Measurements from ENCODE around the gene KCNG2.

Gene KCNG2

GRCh38 chr18:79928563-79928960 lies 130.8 kb downstream of the KCNG2 start:
- no peak for DNase-seq

DNA sequence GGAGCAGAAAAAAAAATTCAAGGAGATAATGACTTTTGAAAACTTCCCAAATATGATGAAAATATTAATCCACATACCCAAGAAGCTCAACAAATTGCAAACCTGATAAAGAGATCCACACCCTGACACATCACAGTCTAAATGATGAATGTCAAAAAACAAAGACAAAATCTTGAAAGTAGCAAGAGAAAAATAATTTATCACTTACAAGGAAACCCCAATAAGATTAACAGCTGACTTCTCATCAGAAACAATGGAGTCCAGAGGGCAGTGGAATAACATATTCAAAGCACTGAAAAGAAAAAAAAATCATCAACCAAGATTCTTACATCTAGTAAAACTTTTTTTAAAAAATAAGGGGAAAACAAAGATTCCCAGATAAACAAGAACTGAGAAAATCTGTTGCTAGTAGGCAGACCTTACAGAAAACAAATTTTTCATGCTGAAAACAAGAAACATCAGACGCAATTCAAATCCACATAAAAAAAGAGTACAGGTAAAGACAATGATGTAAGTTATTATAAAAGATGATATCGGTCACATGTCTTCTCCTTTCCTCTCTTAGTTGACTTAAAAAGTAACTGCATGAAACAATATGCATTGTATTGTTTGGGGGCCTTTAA lies 132.4 kb downstream of the KCNG2 start:
- no peak for DNase-seq

DNA sequence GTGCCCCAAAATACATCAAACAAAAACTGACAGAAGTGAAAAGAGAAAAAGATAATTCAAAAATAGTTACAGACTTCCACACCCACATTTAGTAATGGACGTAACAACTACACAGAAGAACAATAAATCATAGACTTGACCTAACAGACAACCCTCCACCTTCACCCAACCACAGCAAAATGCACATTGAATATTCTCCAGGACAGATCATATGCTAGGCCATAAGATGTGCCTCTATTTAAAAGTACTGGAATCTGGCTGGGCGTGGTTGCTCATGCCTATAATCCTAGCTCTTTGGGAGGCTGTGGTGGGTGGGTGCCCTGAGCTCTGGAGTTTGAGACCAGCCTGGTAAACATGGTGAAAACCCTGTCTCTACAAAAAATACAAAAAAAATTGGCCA lies 133.7 kb downstream of the KCNG2 start:
- DNase-seq, result no peak

- DNase-seq, result no peak
Measured at GRCh38 chr18:79932907-79933306, 135.2 kb downstream of the KCNG2 start.

GRCh38 chr18:79933765-79934164 lies 136.0 kb downstream of the KCNG2 start:
- DNase-seq, result no peak

- no peak for DNase-seq
Measured at GRCh38 chr18:79934311-79935097, 136.8 kb downstream of the KCNG2 start.

- no peak for DNase-seq
Measured at GRCh38 chr18:79935098-79935480, 137.4 kb downstream of the KCNG2 start.

DNA sequence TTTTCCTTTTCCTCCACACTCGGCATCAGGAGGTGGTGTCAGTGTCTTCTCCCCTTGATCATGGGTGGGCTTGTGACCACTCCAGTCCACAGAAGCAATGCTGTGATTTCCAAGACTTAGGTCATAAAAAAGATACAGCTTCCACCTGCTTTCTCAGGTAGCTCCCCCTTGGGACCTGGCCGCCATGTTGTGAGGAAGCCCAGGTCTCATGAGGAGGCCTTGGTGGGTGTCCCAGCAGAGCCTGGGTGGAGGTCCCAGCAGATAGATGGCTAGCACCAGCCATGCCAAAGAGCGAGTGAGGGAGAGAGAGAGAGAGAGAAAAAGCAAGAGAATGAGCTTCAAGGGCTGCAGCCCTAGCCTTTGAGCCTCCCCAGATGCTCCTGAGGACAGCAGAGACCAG lies 137.8 kb downstream of the KCNG2 start:
- no peak for DNase-seq

GRCh38 chr18:79935925-79936324 lies 138.2 kb downstream of the KCNG2 start:
- DNase-seq, result no peak

DNA sequence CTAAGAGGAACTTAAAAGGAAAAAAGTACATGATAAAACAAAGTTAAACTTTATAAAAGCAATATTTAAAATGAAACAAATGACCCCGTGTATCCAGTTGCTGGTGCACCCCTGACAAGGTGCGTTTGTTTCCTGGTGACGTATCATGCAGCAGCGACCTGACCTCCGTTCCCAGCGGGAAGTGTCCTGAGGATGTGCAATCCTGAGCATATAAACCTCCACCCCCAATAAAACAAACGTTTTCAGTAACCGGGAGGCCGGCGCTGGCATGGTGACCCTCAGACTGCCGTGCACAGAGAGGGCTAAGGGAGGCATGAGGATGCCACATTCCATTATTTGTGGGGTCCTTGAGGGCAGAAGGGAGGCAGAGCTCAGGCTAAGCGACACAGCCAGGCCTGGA lies 138.9 kb downstream of the KCNG2 start:
- no peak for DNase-seq

- DNase-seq, result no peak
Measured at GRCh38 chr18:79937103-79937860, 139.5 kb downstream of the KCNG2 start.

- DNase-seq, result no peak
Measured at GRCh38 chr18:79938196-79938595, 140.5 kb downstream of the KCNG2 start.

- no peak for DNase-seq
Measured at GRCh38 chr18:79939096-79939495, 141.4 kb downstream of the KCNG2 start.

DNA sequence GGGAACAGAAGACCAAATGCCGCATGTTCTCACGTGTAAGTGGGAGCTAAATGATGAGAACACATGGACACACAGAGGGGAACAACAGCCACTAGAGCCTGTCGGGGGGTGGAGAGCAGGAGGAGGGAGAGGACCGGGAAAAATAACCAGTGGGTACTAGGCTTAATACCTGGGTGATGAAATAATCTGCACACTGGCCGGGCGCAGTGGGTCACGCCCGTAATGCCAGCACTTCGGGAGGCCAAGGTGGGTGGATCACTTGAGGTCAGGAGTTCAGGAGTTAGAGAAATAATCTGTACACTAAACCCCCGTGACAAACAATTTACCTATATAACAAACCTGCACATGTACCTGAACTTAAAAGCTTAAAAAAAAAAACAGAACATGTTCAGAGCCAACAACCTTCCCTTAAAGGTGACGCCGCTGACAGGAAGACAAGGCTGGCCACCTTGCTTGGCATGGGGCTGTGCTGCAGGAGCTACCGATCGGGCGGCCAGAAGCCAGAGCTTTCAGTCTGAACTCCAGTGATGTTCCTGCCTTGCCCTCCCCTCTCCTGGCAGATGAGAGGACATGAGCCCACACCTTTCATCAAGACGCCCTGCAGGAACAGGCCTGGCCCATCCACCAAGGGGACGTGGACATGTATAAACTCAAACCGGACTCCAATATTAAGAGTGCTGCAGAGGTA lies 142.5 kb downstream of the KCNG2 start:
- no peak for DNase-seq

- no peak for DNase-seq
Measured at GRCh38 chr18:79940814-79941472, 143.2 kb downstream of the KCNG2 start.

GRCh38 chr18:79941473-79942119 lies 143.9 kb downstream of the KCNG2 start:
- DNase-seq, result no peak

GRCh38 chr18:79942211-79942610 lies 144.5 kb downstream of the KCNG2 start:
- no peak for DNase-seq

GRCh38 chr18:79942786-79943607 lies 145.3 kb downstream of the KCNG2 start:
- no peak for DNase-seq

- no peak for DNase-seq
Measured at GRCh38 chr18:79943608-79944125, 145.9 kb downstream of the KCNG2 start.

DNA sequence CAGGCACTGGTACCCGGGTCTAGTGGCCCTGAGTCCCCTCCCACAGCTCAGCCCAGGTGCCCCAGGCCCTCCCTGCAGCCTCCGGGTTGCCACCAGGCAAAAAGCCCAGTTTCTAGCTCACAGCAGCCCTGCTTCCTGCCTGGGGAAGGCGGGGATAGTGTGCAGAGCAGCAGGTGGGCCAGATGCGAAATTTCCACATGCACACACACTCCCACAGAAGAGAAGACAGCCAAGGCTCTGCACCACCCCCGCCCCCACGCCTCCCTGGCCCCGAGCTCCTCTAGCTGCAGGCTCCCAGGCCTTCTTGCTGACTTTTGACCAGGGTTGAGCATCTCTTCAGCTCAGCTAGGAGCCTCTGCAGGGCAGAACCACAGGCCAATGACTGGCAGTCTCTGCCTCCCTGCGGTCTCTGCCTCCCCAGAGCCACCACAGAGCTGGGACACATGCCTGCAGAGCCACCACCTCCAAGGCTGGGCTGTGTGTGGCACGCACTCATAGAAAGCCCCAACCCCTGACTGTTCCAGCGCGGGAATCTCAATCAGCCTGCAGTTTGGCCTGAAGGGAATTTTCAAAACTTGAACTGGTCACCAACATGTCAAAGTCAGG lies 146.5 kb downstream of the KCNG2 start:
- no peak for DNase-seq

GRCh38 chr18:79944746-79945117 lies 147.0 kb downstream of the KCNG2 start:
- no peak for DNase-seq

Measured in activated gamma-delta T cell (primary cell).